ENCODE data around the gene SYT12. TPM values are rescaled to one million over a fixed set of nuclear protein-coding genes. Genes with fewer than 3 reads are reported as not detected.

The SYT12 gene, protein sequence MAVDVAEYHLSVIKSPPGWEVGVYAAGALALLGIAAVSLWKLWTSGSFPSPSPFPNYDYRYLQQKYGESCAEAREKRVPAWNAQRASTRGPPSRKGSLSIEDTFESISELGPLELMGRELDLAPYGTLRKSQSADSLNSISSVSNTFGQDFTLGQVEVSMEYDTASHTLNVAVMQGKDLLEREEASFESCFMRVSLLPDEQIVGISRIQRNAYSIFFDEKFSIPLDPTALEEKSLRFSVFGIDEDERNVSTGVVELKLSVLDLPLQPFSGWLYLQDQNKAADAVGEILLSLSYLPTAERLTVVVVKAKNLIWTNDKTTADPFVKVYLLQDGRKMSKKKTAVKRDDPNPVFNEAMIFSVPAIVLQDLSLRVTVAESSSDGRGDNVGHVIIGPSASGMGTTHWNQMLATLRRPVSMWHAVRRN
- total RNA-seq, result 0.08 and 0.48 TPM in 2 replicates

DNA sequence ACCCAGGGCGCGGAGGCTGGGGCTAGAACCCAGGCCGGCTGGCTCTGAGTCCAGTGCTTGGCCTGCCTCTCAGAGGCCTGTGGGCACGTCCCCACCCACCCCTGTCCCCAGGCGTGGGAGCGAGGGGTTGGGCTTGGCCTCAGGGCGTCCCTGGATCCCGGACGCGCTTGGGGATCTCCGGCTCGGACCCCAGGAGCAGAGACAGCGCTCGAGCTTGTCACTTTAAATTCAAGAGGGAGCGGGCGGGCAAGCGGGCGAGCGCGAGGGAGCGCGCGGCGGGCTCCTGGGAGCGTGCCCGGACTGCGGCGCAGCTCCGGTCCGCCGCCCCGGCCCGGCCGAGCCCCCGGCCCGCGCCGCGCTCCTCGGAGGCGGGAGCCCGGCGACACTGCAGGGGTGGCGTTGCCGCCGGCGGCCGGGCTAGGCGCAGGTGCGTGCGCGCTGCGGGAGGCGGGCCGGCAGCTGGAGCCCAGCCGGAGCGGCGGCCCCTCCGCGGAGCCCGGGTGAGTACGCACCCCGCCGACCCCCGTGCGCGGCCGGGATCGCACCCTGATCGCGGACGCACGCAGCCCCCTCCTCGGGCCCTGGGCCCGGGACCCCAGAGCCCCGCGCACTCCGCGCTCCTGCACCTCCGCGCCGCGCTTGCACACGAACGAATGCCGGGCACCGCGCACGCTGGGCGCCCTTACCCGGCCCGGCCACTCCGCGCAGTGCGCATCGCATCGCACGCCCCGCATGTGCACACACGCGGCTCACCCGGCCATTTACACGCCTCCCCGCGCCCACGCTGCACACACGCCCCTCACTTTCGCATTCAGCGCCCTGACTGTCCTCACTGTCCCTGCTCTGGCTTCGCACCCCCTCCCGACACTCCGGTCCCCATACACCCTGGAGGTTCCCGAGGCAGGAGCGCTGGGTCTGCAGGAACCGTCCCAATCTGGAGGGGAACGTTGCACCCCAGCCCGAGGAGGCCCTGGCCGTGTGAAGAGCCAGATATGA lies at the start of gene SYT12:
TSS of gene SYT12 (plus strand) at position 174 of the 996 bp plus-strand sequence. CDS start 7,011 bp downstream, outside the sequence.
- no peaks in the 10 kb centered on the region for H3K27me3 ChIP-seq (ENCODE audit: control insufficient read depth, insufficient read depth, low read length)
- H3K36me3 ChIP-seq (ENCODE audit: control insufficient read depth, insufficient read depth, low read length), result no peaks in the 10 kb centered on the region
- no peak for DNase-seq (ENCODE audit: low read depth)
- H3K4me3 ChIP-seq (ENCODE audit: low read depth, low read length), result peak within 1 kb of the TSS; percentile 42
- TF ChIP-seq, protein P1, sequence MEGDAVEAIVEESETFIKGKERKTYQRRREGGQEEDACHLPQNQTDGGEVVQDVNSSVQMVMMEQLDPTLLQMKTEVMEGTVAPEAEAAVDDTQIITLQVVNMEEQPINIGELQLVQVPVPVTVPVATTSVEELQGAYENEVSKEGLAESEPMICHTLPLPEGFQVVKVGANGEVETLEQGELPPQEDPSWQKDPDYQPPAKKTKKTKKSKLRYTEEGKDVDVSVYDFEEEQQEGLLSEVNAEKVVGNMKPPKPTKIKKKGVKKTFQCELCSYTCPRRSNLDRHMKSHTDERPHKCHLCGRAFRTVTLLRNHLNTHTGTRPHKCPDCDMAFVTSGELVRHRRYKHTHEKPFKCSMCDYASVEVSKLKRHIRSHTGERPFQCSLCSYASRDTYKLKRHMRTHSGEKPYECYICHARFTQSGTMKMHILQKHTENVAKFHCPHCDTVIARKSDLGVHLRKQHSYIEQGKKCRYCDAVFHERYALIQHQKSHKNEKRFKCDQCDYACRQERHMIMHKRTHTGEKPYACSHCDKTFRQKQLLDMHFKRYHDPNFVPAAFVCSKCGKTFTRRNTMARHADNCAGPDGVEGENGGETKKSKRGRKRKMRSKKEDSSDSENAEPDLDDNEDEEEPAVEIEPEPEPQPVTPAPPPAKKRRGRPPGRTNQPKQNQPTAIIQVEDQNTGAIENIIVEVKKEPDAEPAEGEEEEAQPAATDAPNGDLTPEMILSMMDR (IDR thresholded peaks at IDR 0.05; ENCODE audit: insufficient read depth, low read length, poor library complexity, severe bottlenecking), result no peak

DNA sequence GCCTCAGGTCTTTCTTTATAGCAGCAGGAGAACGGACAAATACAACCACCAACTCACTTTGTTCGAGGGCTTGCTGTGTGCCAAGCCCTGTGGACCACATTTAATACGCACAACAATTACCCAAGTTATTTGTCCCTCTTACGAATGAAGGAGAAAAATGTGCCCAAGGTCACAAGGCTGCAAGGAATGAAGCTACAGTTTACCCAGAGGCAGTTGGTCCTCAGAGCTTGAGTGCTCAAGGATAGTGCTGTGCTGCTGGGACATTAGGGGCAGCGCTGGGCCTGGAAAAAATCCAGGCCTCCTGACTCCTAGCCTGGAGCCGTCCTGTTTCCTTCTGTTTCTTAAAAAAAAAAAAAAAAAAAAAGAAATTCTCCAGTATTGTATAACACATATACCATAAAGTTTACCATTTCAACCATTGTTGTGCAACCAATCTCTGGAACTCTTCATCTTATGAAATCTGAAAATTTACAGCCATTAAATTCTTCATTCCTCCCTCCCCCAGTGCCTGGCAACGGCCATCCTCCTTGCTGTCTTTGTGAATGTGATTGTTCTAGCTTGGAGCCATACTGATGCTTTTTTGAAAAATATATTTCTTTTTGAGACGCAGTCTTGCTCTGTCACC lies 48.9 kb upstream of the SYT12 start:
- H3K36me3 ChIP-seq (ENCODE audit: control insufficient read depth, insufficient read depth, low read length), result no peaks in the 10 kb centered on the region
- no peak overlapping the region for H3K4me3 ChIP-seq (ENCODE audit: low read depth, low read length)
- no peaks in the 10 kb centered on the region for H3K27me3 ChIP-seq (ENCODE audit: control insufficient read depth, insufficient read depth, low read length)
- TF ChIP-seq, protein P1 (IDR thresholded peaks at IDR 0.05; ENCODE audit: insufficient read depth, low read length, poor library complexity, severe bottlenecking), result no peak
- no peak for DNase-seq (ENCODE audit: low read depth)

DNA sequence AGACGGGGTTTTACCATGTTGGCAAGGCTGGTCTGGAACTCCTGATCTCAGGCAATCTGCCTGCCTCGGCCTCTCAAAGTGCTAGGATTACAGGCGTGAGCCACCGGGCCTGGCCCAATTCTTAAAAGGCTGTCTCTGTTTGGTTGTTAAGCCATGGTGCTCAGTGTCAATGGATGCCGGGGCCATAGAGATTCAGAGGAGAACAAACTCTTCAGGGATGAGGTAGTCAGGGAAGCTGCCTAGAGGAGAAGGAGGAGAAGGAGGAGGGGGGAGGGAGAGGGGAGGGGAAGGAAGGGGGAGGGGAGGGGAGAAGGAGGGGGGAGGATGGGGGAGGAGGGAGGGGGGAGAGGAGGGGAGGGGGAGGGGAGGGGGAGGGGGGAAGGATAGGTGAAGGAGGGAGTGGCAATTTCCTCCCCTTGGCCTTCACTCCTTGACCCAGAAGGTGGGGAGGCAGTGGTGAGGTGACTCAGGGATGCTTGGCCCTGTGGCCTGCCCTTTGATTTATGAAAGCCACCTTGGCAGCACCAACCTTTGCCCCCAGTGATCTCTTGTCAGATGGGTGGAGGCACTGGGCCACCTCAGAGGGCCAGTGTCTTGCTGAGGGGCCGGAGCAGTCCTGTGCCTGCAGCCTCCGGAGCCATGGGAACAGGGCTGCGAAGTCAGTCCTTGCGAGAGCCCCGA lies 48.1 kb upstream of the SYT12 start, which contains the start of gene C11orf86:
TSS of gene C11orf86 (plus strand) at position 581 of the 681 bp plus-strand sequence. CDS start at position 640, 59 bp downstream.
- H3K4me3 ChIP-seq (ENCODE audit: low read depth, low read length), result no peak within 1 kb of the TSS
- DNase-seq (ENCODE audit: low read depth), result no peak
- no peaks in the 10 kb centered on the region for H3K36me3 ChIP-seq (ENCODE audit: control insufficient read depth, insufficient read depth, low read length)
- TF ChIP-seq, protein P1 (IDR thresholded peaks at IDR 0.05; ENCODE audit: insufficient read depth, low read length, poor library complexity, severe bottlenecking), result no peak
- no peaks in the 10 kb centered on the region for H3K27me3 ChIP-seq (ENCODE audit: control insufficient read depth, insufficient read depth, low read length)

DNA sequence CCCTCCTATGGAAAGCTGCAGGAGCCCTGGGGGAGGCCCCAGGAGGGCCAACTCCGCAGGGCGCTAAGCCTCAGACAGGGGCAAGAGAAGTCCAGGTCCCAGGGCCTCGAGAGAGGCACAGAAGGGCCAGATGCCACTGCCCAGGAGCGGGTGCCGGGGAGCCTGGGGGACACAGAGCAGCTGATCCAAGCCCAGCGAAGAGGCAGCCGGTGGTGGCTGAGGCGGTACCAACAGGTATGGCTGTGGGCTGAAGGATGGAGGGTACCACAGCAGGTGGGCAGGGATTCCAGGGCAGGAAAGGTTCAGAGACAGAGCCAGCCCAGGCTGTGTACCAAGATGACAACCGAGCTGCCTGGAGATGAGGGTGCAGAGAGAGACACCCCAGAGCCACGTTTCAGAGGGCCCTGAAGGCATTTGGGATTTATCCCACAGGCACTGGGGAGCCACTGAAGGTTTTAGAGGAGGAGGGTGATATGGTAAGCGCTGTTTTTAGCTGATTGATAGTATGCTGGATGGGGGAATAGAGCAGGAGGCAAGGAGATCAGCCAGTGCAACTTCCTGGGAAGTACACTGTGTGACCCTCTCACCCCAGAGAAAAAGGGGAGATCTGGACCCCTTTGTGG lies 47.4 kb upstream of the SYT12 start:
- Histone ChIP-seq H3K4me3 (ENCODE audit: low read depth, low read length) (no peak overlapping the region), H3K27me3 (ENCODE audit: control insufficient read depth, insufficient read depth, low read length) (no peaks in the 10 kb centered on the region), H3K36me3 (ENCODE audit: control insufficient read depth, insufficient read depth, low read length) (no peaks in the 10 kb centered on the region)
- no peak for DNase-seq (ENCODE audit: low read depth)
- TF ChIP-seq, protein P1 (IDR thresholded peaks at IDR 0.05; ENCODE audit: insufficient read depth, low read length, poor library complexity, severe bottlenecking), result no peak

DNA sequence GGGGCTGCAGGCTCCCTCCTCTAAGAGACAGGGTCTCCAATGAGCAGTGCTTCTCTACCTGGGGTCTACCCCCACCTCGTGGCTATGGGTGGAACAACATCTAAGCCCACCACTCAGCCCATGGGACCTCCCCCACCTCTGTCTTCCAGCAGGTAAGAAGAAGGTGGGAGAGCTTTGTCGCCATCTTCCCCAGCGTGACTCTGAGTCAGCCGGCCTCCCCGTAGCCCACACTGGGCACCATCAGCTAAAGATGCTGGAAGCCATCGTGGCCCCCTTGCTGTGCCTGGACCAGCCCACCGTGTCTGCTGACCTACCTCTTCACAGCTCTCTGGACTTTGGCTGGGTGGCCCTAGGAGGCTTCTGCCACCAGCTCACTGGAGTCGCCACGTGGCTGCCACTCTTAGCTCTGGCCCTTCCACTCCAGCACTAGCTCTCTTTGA lies 46.9 kb upstream of the SYT12 start:
- Histone ChIP-seq H3K36me3 (ENCODE audit: control insufficient read depth, insufficient read depth, low read length) (no peaks in the 10 kb centered on the region), H3K4me3 (ENCODE audit: low read depth, low read length) (no peak overlapping the region)
- TF ChIP-seq, protein P1 (IDR thresholded peaks at IDR 0.05; ENCODE audit: insufficient read depth, low read length, poor library complexity, severe bottlenecking), result peak; percentile 83

More for the DNA sequence above, 46.9 kb upstream of the SYT12 start:
- no peak for DNase-seq (ENCODE audit: low read depth)
- no peaks in the 10 kb centered on the region for H3K27me3 ChIP-seq (ENCODE audit: control insufficient read depth, insufficient read depth, low read length)

Measured in kidney epithelial cell (primary cell).